ENCODE results near the gene XKR7.

The XKR7 gene

DNA sequence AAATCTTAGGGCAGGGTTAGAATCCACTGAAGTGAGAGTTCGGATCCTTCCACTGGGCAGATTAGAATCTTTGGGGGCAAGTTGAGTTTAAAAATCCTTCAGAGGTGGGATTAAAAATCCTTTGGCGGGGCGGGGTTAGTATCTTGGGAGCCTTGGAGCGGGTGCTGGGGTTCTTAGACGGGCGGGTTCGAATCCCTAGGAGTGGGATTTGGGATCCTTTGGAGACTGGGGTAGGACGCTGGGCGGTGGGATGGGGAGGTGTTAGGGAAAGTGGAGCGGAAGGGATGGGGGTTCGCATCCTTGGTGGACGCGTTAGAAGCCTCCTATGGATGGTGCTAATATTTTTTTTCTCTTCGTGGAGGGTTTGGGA is 83.8 kb downstream of the XKR7 start:
- no peak for DNase-seq

GRCh38 chr20:32052090-32052777 is 84.3 kb downstream of the XKR7 start, which contains the start of gene HCK:
TSS of gene HCK (plus strand) at chr20:32052242.
- no peak for DNase-seq

- DNase-seq = no peak
Observed at GRCh38 chr20:32052778-32053362, 84.9 kb downstream of the XKR7 start.
